Brain microvascular endothelial cell (primary cell): ENCODE data around the gene LPCAT3.
"Not testable (repeated sequence)": the region's sequence is repeated elsewhere in the genome, so short reads cannot be mapped to it uniquely, and the experiment has no call there.

Experiments
- DNase-seq: peaks from one replicate; pipeline ENCODE4 v3.0.0-alpha.2; 2020
- H3K27ac ChIP-seq: fragments of 250-450 bp; sonication (Bioruptor Pico); 2 replicates; pipeline ENCODE4 v1.5.1; 2020; ENCODE audit warnings: mild to moderate bottlenecking, moderate library complexity
- H3K27me3 ChIP-seq: fragments of 250-450 bp; sonication (Bioruptor Pico); replicated peaks from 2 replicates; pipeline ENCODE4 v1.5.1; 2020; ENCODE audit warnings: mild to moderate bottlenecking
- H3K36me3 ChIP-seq: fragments of 250-450 bp; sonication (Bioruptor Pico); replicated peaks from 2 replicates; pipeline ENCODE4 v1.5.1; 2020; ENCODE audit warnings: mild to moderate bottlenecking
- H3K4me3 ChIP-seq: 2 replicates; pipeline ENCODE4 v1.5.1; 2011; ENCODE audit warnings: low read depth, mild to moderate bottlenecking, control low read depth, low read length, moderate library complexity
- in situ Hi-C: cut with HindIII; loops from 2 replicates; pipeline ENCODE4 v1.10.0; 2017; ENCODE audit warnings: low sequenced_read_pairs, low pct_ligation_motif_present
- TF ChIP-seq, protein P1 (sequence below): IDR thresholded peaks from 2 replicates; pipeline ENCODE4 v1.5.1; 2011; ENCODE audit warnings: low read depth, mild to moderate bottlenecking, moderate library complexity, low read length, control low read depth, inconsistent platforms; ENCODE audit errors: missing control alignments

LPCAT3 gene

DNA sequence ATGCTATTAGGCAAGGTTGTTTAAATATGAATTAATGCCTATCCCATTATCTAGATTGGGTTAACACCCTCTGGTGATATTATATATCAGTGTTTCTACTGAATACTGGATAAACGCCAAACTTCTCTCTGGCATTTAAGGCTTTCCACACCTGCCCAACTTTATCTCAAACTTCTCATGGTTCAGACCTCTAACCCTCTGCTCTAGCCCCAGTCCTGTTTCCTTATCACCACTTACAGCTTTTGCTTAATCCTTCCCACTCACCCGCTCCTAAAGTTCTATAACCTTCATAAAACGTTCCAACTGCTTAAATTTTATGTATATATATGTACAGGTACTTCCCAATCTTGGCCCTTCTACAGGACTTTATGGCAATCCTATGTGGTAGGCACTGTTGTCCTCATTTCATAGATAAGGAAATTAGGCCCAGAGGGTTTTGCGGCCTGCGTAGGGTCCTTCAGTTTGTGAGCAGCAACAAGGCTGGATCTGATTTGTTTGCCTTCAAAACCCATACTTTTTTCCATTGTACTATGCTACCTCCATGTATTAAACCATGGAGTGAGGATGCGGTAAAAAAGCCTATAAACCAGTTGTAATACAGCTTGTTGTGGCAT is 1.2 kb downstream of the LPCAT3 start:
- Histone ChIP-seq H3K36me3 (no peaks in the 10 kb centered on the region), H3K27me3 (no peaks in the 10 kb centered on the region), H3K27ac (no peak overlapping the region), H3K4me3 (peak overlapping the region; percentile 1)
- TF ChIP-seq, protein P1, sequence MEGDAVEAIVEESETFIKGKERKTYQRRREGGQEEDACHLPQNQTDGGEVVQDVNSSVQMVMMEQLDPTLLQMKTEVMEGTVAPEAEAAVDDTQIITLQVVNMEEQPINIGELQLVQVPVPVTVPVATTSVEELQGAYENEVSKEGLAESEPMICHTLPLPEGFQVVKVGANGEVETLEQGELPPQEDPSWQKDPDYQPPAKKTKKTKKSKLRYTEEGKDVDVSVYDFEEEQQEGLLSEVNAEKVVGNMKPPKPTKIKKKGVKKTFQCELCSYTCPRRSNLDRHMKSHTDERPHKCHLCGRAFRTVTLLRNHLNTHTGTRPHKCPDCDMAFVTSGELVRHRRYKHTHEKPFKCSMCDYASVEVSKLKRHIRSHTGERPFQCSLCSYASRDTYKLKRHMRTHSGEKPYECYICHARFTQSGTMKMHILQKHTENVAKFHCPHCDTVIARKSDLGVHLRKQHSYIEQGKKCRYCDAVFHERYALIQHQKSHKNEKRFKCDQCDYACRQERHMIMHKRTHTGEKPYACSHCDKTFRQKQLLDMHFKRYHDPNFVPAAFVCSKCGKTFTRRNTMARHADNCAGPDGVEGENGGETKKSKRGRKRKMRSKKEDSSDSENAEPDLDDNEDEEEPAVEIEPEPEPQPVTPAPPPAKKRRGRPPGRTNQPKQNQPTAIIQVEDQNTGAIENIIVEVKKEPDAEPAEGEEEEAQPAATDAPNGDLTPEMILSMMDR = no peak
- in situ Hi-C loops = no loop called here
- no peak for DNase-seq

DNA sequence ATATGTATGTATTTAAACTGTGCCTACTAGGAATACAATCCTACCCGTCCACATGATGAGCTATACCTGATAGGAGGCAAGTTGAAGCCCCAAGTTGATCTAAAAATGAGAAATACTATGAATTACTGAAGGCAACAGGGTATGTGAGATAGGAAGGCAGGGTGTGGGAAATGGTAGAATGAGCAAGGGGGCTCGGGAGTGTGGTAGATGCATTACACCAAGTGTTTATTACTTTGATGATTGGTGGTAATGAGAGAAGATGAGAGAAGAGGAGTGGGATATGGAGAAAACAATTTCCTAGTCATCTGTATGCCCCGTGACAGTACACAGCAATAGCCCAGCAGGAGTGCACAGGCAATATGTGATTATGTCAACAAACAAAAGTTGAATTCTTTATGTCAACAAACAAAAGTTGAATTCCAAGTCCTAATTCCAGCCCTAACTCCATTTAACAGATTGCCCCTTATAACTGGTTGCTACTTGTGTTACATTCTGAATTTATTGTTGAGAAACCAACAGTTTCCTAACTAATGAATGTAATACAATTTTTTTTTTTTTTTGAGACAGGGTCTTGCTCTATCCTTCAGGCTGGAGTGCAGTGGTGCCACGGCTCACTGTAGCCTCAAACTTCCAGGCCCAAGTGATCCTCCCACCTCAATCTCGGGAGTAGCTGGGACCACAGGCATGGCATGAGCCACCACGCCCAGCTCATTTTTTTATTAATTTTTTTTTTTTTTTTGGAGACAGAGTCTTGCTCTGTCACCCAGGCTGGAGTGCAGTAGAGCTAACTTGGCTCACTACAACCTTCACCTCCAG is 2.5 kb downstream of the LPCAT3 start:
- Histone ChIP-seq H3K27me3 (no peaks in the 10 kb centered on the region), H3K36me3 (no peaks in the 10 kb centered on the region), H3K27ac (no peak overlapping the region), H3K4me3 (no peak overlapping the region)
- DNase-seq = no peak
- in situ Hi-C loops = no loop called here
- TF ChIP-seq, protein P1 = no peak

DNA sequence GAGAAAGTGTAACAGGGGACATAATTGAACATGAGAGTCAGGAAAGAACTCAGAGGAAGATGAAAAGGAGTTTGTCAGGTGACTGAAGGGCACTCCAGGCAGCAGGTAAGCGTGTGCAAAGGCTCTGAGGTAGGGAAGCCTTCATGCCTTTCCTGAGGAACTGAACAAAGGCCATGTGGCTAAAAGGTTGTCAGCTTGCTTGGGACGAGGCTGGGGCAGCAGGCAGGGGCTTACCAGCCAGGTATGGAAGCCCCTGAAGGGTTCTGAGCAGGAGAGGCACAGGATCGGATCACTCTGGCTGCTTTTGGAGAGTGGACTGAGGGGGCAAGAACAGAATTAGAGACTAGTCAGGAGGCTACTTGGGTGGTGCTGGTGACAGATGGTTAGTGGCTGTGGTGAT is 5.2 kb downstream of the LPCAT3 start:
- TF ChIP-seq, protein P1 = no peak
- no peak overlapping the region for H3K4me3 ChIP-seq
- in situ Hi-C loops = no loop called here

DNA sequence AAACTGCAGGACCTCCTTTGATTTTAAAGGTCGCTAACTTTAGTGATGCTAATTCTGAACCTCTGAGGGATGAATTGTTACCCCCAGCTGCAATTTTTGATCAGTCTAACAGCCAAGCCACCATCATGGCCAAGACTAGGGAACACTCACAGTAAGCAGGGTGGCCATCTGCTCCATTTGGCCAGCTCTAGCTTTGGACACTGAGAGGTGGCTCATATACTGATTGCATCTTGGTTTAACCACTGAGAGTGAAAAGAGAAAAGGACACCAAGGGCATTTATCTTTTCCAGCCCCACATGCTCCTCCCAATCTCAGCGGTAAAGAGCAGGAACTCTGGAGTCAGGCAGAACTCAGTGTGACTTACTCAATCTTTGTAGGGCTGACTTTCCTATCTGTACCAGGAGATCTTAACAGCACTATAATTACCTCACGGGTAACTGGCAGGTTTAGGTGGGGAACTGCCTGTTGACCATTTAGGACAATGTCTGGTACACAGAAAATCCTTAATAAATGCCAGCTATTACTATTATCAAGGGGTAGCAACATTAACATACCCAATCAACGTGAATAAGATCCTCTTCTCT is 6.2 kb downstream of the LPCAT3 start:
- no peaks in the 10 kb centered on the region for H3K27me3 ChIP-seq
- no peak overlapping the region for H3K27ac ChIP-seq
- in situ Hi-C loops = no loop called here
- H3K36me3 ChIP-seq = no peaks in the 10 kb centered on the region
- TF ChIP-seq, protein P1 = no peak
- no peak overlapping the region for H3K4me3 ChIP-seq
- no peak for DNase-seq

More for the DNA sequence above, 5.2 kb downstream of the LPCAT3 start:
- no peak for DNase-seq
- H3K27ac ChIP-seq = no peak overlapping the region
- H3K27me3 ChIP-seq = no peaks in the 10 kb centered on the region
- no peaks in the 10 kb centered on the region for H3K36me3 ChIP-seq

DNA sequence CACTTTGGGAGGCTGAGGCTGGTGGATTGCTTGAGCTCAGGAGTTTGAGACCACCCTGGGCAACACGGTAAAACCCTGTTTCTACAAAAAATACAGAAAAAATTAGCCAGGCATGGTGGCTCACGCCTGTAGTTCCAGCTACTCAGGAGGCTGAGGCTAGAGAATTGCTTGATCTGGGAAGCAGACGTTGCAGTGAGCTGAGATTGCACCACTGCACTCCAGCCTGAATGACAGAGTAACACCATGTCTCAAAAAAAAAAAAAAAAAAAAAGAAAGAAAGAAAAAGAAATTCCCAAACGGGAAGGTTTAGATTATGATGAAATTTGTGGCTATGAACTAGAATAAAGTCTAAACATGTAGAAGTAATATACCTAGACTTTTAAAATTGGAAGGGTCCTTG is 6.9 kb downstream of the LPCAT3 start:
- in situ Hi-C loops, H3K36me3 ChIP-seq: not testable (repeated sequence)

DNA sequence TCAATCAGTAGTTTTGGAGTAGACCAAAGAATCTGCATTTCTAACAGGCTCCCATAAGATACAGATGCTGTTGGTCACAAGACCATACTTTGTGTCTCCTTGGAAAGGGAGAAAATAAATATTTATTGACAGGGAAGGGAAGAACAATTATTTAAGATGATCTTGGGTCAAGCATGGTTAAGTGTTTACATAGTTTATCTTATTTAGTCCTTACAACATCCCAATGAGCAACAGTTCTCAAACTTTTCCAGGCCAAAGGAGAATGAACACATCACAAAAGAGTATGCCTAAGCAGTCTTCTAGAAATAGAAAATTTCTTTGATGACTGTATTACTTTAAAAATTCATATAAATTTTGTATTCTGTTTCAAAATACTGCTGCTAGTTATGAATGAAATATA is 8.8 kb downstream of the LPCAT3 start:
- Histone ChIP-seq H3K27me3 (no peaks in the 10 kb centered on the region), H3K27ac (no peak overlapping the region), H3K4me3 (no peak overlapping the region), H3K36me3 (no peaks in the 10 kb centered on the region)
- DNase-seq = no peak
- TF ChIP-seq, protein P1 = no peak
- in situ Hi-C loops = no loop called here

More for the DNA sequence above, 6.9 kb downstream of the LPCAT3 start:
- H3K27ac ChIP-seq, H3K4me3 ChIP-seq, H3K27me3 ChIP-seq, DNase-seq: not testable (repeated sequence)
